Sigmoid colon (tissue), 3 donors: ENCODE results near the gene AURKAIP1.

Experiments
- POLR2A ChIP-seq, 2 donors: fragments of 450-650 bp; IDR thresholded peaks; one replicate each; pipeline ENCODE4 v1.6.1; 2016; ENCODE audit warnings: antibody characterized with exemption in 2 of 2, mild to moderate bottlenecking in 2 of 2, moderate library complexity in 2 of 2
- TF ChIP-seq, protein P1 (sequence below), 4 experiments: fragments of 450-650 bp in 3 of 4; fragments of 200-600 bp in 1 of 4; IDR thresholded peaks; one replicate each; pipeline ENCODE4 v1.5.1; 2016 to 2019; ENCODE audit warnings: antibody characterized with exemption in 4 of 4, mild to moderate bottlenecking in 3 of 4, moderate library complexity in 2 of 4

DNA sequence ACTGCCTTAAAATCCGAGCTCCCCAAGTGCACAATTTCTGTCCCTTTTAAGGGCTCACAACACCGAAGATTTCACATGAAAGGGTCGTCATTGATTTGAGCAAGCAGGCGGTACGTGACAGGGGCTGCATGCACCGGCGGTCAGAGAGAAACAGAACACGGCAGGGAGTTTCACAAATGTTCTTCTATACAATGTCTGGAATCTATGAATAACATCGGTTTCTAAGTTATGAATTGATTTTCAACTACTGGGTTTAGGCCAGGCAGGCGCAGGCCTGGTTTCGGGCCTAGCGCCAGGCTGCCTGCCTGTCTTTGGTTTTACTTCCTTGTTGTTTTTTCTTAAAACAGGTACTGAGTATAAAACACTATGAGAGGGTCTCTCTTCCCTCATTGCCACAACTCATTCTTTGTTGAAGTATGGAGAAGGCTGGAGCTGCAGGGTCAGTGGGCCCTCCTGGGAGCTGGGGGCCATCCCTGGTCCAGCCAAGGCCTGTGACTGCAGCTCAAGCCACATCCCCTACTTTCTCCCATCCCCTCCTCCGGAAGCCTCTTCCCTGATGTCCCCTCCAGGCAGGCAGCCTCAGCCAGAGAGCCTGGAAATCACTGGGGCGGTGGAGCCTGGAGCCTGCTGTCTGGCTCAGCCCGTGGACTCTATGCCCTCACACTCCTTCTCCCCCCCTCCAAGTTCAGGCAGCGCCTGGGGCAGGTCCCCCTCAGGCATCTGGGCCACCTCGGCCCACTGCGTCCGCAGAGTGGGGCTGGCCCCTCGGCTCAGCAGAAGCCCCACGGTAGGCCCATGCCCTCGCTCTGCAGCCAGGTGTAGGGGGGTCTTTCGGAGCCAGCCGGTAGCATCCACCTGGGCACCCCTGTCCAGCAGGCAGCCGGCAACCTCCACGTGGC is 43.7 kb upstream of the AURKAIP1 start:
- TF ChIP-seq, protein P1, sequence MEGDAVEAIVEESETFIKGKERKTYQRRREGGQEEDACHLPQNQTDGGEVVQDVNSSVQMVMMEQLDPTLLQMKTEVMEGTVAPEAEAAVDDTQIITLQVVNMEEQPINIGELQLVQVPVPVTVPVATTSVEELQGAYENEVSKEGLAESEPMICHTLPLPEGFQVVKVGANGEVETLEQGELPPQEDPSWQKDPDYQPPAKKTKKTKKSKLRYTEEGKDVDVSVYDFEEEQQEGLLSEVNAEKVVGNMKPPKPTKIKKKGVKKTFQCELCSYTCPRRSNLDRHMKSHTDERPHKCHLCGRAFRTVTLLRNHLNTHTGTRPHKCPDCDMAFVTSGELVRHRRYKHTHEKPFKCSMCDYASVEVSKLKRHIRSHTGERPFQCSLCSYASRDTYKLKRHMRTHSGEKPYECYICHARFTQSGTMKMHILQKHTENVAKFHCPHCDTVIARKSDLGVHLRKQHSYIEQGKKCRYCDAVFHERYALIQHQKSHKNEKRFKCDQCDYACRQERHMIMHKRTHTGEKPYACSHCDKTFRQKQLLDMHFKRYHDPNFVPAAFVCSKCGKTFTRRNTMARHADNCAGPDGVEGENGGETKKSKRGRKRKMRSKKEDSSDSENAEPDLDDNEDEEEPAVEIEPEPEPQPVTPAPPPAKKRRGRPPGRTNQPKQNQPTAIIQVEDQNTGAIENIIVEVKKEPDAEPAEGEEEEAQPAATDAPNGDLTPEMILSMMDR (IDR thresholded peaks at IDR 0.05): no peak
- TF ChIP-seq POLR2A (IDR thresholded peaks at IDR 0.05): no peak
